HL-60 (cell line): ENCODE results near the gene KAZN.

Source experiments
- GABPA ChIP-seq: IDR thresholded peaks from 2 replicates; pipeline ENCODE4 v1.6.1; 2012; ENCODE audit warnings: low read depth
- SPI1 ChIP-seq: IDR thresholded peaks from 2 replicates; pipeline ENCODE4 v1.6.1; 2012; ENCODE audit warnings: low read depth, mild to moderate bottlenecking, borderline replicate concordance
- TF ChIP-seq, protein P1 (sequence below): IDR thresholded peaks from one replicate; pipeline ENCODE4 v1.5.1; 2011; ENCODE audit warnings: low read length, control low read depth, inconsistent platforms; ENCODE audit not compliant: insufficient read depth

DNA sequence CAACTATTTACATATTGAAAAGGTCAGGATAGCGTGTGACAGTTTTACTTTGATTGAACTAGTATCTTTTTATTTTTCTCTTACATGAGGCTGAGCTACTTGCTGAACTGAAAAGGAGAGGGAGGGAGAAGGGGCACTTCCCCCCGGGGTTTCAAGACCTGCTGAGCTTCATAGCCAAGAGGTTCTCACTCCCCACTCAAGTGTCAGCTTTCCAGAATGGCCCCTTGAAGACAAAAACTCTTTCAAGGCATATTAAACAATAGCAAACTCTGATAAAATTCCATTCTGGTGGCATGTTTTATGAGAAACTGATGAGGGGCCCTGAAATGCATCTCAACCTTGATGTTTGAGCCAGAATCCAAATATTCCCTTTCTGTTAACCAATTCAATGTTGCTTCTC lies 143.0 kb downstream of the KAZN start:
- TF ChIP-seq, protein P1, sequence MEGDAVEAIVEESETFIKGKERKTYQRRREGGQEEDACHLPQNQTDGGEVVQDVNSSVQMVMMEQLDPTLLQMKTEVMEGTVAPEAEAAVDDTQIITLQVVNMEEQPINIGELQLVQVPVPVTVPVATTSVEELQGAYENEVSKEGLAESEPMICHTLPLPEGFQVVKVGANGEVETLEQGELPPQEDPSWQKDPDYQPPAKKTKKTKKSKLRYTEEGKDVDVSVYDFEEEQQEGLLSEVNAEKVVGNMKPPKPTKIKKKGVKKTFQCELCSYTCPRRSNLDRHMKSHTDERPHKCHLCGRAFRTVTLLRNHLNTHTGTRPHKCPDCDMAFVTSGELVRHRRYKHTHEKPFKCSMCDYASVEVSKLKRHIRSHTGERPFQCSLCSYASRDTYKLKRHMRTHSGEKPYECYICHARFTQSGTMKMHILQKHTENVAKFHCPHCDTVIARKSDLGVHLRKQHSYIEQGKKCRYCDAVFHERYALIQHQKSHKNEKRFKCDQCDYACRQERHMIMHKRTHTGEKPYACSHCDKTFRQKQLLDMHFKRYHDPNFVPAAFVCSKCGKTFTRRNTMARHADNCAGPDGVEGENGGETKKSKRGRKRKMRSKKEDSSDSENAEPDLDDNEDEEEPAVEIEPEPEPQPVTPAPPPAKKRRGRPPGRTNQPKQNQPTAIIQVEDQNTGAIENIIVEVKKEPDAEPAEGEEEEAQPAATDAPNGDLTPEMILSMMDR = no peak
- TF ChIP-seq GABPA (no peak), SPI1 (no peak)
